ENCODE results near the gene RPUSD4.

GRCh38 chr11:126162306-126163030 lies 49.0 kb downstream of the RPUSD4 start:
- TF ChIP-seq EZH2phosphoT487 (IDR thresholded peaks at IDR 0.05; ENCODE audit: insufficient read depth, low read depth) (no peak), EZH2 (IDR thresholded peaks at IDR 0.05; ENCODE audit: insufficient read depth, poor library complexity, severe bottlenecking) (no peak)
